ENCODE measurements around the gene CDH4.

CDH4 gene

GRCh38 chr20:61297491-61297890 lies 45.4 kb downstream of the CDH4 start:
- H3K4me3 ChIP-seq (replicated peaks; ENCODE audit: insufficient read depth, low read length): no peak overlapping the region
- DNase-seq (ENCODE audit: low read depth in 1 of 2, low spot score in 1 of 2): no peak
- no peak for TF ChIP-seq POLR2AphosphoS5 (IDR thresholded peaks at IDR 0.05; ENCODE audit: low read depth)
- TF ChIP-seq GABPA (IDR thresholded peaks at IDR 0.05; ENCODE audit: low read depth): no peak
- TF ChIP-seq REST (IDR thresholded peaks at IDR 0.05; ENCODE audit: insufficient replicate concordance, low read depth): no peak
- TF ChIP-seq CTCF (IDR thresholded peaks at IDR 0.05; ENCODE audit: insufficient read depth, low read length): no peak
- TF ChIP-seq SPI1 (IDR thresholded peaks at IDR 0.05; ENCODE audit: borderline replicate concordance, low read depth): no peak
- H3K27ac ChIP-seq (replicated peaks): no peak overlapping the region
- no peaks in the 10 kb centered on the region for H3K27me3 ChIP-seq (ENCODE audit: insufficient read depth, poor library complexity, severe bottlenecking)

- H3K27ac ChIP-seq (replicated peaks): no peak overlapping the region
- DNase-seq (ENCODE audit: low read depth in 1 of 2, low spot score in 1 of 2): no peak
- TF ChIP-seq POLR2AphosphoS5 (IDR thresholded peaks at IDR 0.05; ENCODE audit: low read depth) (no peak), SPI1 (IDR thresholded peaks at IDR 0.05; ENCODE audit: borderline replicate concordance, low read depth) (no peak), GABPA (IDR thresholded peaks at IDR 0.05; ENCODE audit: low read depth) (no peak), CTCF (IDR thresholded peaks at IDR 0.05; ENCODE audit: insufficient read depth, low read length) (no peak), REST (IDR thresholded peaks at IDR 0.05; ENCODE audit: insufficient replicate concordance, low read depth) (no peak)
These were observed 45.9 kb downstream of the CDH4 start for GRCh38 chr20:61297986-61298385.

GRCh38 chr20:61298661-61299060 lies 46.6 kb downstream of the CDH4 start:
- no peak overlapping the region for H3K4me3 ChIP-seq (replicated peaks; ENCODE audit: insufficient read depth, low read length)
- no peak overlapping the region for H3K27ac ChIP-seq (replicated peaks)
- DNase-seq (ENCODE audit: low read depth in 1 of 2, low spot score in 1 of 2): no peak
- TF ChIP-seq CTCF (IDR thresholded peaks at IDR 0.05; ENCODE audit: insufficient read depth, low read length): no peak
- no peak for TF ChIP-seq GABPA (IDR thresholded peaks at IDR 0.05; ENCODE audit: low read depth)
- no peak for TF ChIP-seq REST (IDR thresholded peaks at IDR 0.05; ENCODE audit: insufficient replicate concordance, low read depth)
- TF ChIP-seq POLR2AphosphoS5 (IDR thresholded peaks at IDR 0.05; ENCODE audit: low read depth): no peak
- no peak for TF ChIP-seq SPI1 (IDR thresholded peaks at IDR 0.05; ENCODE audit: borderline replicate concordance, low read depth)
- no peaks in the 10 kb centered on the region for H3K27me3 ChIP-seq (ENCODE audit: insufficient read depth, poor library complexity, severe bottlenecking)

More at GRCh38 chr20:61297986-61298385, 45.9 kb downstream of the CDH4 start:
- H3K27me3 ChIP-seq (ENCODE audit: insufficient read depth, poor library complexity, severe bottlenecking): no peaks in the 10 kb centered on the region
- H3K4me3 ChIP-seq (replicated peaks; ENCODE audit: insufficient read depth, low read length): no peak overlapping the region
